K562 (cell line): ENCODE data around the gene FAM171A1. TPM values are rescaled to one million over a fixed set of nuclear protein-coding genes. Genes with fewer than 3 reads are reported as not detected.
A peak's percentile ranks its signal among the peaks of the same experiment; 100 is the strongest.

Experiments used
- ATF7 ChIP-seq: fragments of 450-650 bp; IDR thresholded peaks from 2 replicates; pipeline ENCODE4 v1.7.1; 2014; ENCODE audit warnings: mild to moderate bottlenecking, moderate library complexity
- CAMTA2 ChIP-seq: fragments of 250-450 bp; sonication (Bioruptor Pico); conservative IDR thresholded peaks from 2 replicates; pipeline ENCODE4 v1.5.1; 2022
- EHMT2 ChIP-seq: fragments of 450-650 bp; IDR thresholded peaks from 2 replicates; pipeline ENCODE4 v1.6.1; 2018; ENCODE audit warnings: antibody characterized with exemption
- ETV6 ChIP-seq, 3 experiments: fragments of 150-350 bp in 1 of 3; sonication (generic) in 1 of 3; formaldehyde crosslinking in 1 of 3; IDR thresholded peaks; 2 replicates each; pipeline versions ENCODE4 v1.6.1 to v1.8.0; 2014 to 2022; ENCODE audit warnings: borderline replicate concordance in 2 of 3, low read depth in 2 of 3, antibody characterized with exemption in 1 of 3, low read length in 1 of 3, mild to moderate bottlenecking in 1 of 3, missing genetic modification reagents in 1 of 3
- FOXP1 ChIP-seq: sonication (generic); formaldehyde crosslinking; IDR thresholded peaks from 2 replicates; pipeline ENCODE4 v1.8.0; 2022; ENCODE audit warnings: mild to moderate bottlenecking, missing genetic modification reagents
- GTF2F1 ChIP-seq: IDR thresholded peaks from 2 replicates; pipeline ENCODE4 v1.6.1; 2011; ENCODE audit warnings: low read depth, low read length, improper control_type of control experiment
- KDM2B ChIP-seq: fragments of 250-450 bp; sonication (Bioruptor Pico); IDR thresholded peaks from 2 replicates; pipeline ENCODE4 v1.8.0; 2021; ENCODE audit warnings: mild to moderate bottlenecking, moderate library complexity
- KDM5B ChIP-seq: fragments of 200-600 bp; sonication (generic); IDR thresholded peaks from 2 replicates; pipeline ENCODE4 v1.6.1; 2012; ENCODE audit warnings: low read depth, mild to moderate bottlenecking, moderate library complexity, low read length, control low read depth, inconsistent platforms; ENCODE audit not compliant: insufficient replicate concordance
- KLF16 ChIP-seq: IDR thresholded peaks from 2 replicates; pipeline ENCODE4 v1.6.1; 2016; ENCODE audit warnings: antibody characterized with exemption
- LCOR ChIP-seq: sonication (generic); formaldehyde crosslinking; IDR thresholded peaks from 2 replicates; pipeline ENCODE4 v1.8.0; 2022; ENCODE audit warnings: mild to moderate bottlenecking, missing genetic modification reagents
- MECOM ChIP-seq: fragments of 250-450 bp; sonication (Bioruptor Pico); IDR thresholded peaks from 2 replicates; pipeline ENCODE4 v1.8.0; 2022; ENCODE audit warnings: inconsistent platforms
- MTA1 ChIP-seq: fragments of 450-650 bp; IDR thresholded peaks from 2 replicates; pipeline ENCODE4 v1.6.1; 2017; ENCODE audit warnings: borderline replicate concordance
- PATZ1 ChIP-seq: fragments of 250-450 bp; sonication (Bioruptor Pico); IDR thresholded peaks from 2 replicates; pipeline ENCODE4 v1.5.0; 2020; ENCODE audit warnings: mild to moderate bottlenecking, borderline replicate concordance
- POLR2AphosphoS5 ChIP-seq: IDR thresholded peaks from 2 replicates; pipeline ENCODE4 v1.6.1; 2011; ENCODE audit warnings: mild to moderate bottlenecking, low read depth, low read length, moderate library complexity; ENCODE audit not compliant: control insufficient read depth, insufficient read depth
- POLR2H ChIP-seq: IDR thresholded peaks from 2 replicates; pipeline ENCODE4 v1.6.1; 2016; ENCODE audit warnings: missing genetic modification characterization, low read depth, mild to moderate bottlenecking, control low read depth, missing compliant biosample characterization, moderate library complexity
- SMAD1 ChIP-seq: fragments of 150-350 bp; IDR thresholded peaks from 2 replicates; pipeline ENCODE4 v1.6.1; 2014; ENCODE audit warnings: low read length, low read depth; ENCODE audit not compliant: partially characterized antibody
- SOX6 ChIP-seq: fragments of 450-650 bp; IDR thresholded peaks from 2 replicates; pipeline ENCODE4 v1.6.1; 2014; ENCODE audit warnings: mild to moderate bottlenecking
- TBL1XR1 ChIP-seq, 2 experiments: IDR thresholded peaks; 2 replicates each; pipeline ENCODE4 v1.6.1; 2012; ENCODE audit warnings: improper control_type of control experiment in 2 of 2, low read length in 2 of 2, mild to moderate bottlenecking in 1 of 2
- ZEB2 ChIP-seq: fragments of 450-650 bp; IDR thresholded peaks from 2 replicates; pipeline ENCODE4 v1.6.1; 2016
- ZFX ChIP-seq: sonication (generic); formaldehyde crosslinking; IDR thresholded peaks from 2 replicates; pipeline ENCODE4 v1.8.0; 2022; ENCODE audit warnings: mild to moderate bottlenecking, missing genetic modification reagents, moderate library complexity
- ZNF41 ChIP-seq: fragments of 250-450 bp; sonication (Bioruptor Pico); conservative IDR thresholded peaks from 2 replicates; pipeline ENCODE4 v1.4.0; 2020; ENCODE audit warnings: mild to moderate bottlenecking
- ZNF766 ChIP-seq: fragments of 200-800 bp; sonication (Bioruptor generic); conservative IDR thresholded peaks from 2 replicates; pipeline ENCODE4 v1.6.1; 2016; ENCODE audit warnings: missing genetic modification characterization, missing compliant biosample characterization
- polyA plus RNA-seq, 8 experiments: library from polyadenylated mRNA; depleted of rRNA in 4 of 8; stranded (reverse) in 5 of 8; unstranded in 3 of 8; fragments of >200 nt; fragmentation: Nextera tagmentation in 2 of 8; fragmentation: Illumina TruSeq in 1 of 8; extraction: Ambion mirVana in 2 of 8; extraction: Trizol in 1 of 8; gene quantifications; 2 replicates each; pipeline versions ENCODE4 v1.2.1 to v1.2.3, GENCODE V29; 2011 to 2014; ENCODE audit warnings: inconsistent platforms in 1 of 8, missing spikeins in 1 of 8
- total RNA-seq, 7 experiments: library from RNA; depleted of rRNA in 6 of 7; stranded (reverse); fragments of >200 nt in 6 of 7; fragmentation: Illumina TruSeq in 2 of 7; extraction: Trizol in 2 of 7; gene quantifications; 2 replicates each; pipeline versions ENCODE4 v1.2.1 to v1.2.3, GENCODE V29; 2011 to 2021; ENCODE audit warnings: low replicate concordance in 1 of 7
- TF ChIP-seq, protein P1 (sequence below): sonication (generic); formaldehyde crosslinking; IDR thresholded peaks from 2 replicates; pipeline ENCODE4 v1.8.1; 2023; ENCODE audit warnings: mild to moderate bottlenecking, missing genetic modification reagents

FAM171A1 gene
- total and polyA plus RNA-seq, 9 of the 15 experiments (the other 6 are each of a cell fraction or from before 2014, with no cell fraction given) = 0.51 to 8.2 (median 4.8) TPM

GRCh38 chr10:15313843-15314242 lies 57.2 kb downstream of the FAM171A1 start (continued):
- 0 out of 2 replicates have a peak, but pooled peaks have one; percentile 57 for TF ChIP-seq MTA1
- 0 out of 2 replicates have a peak, but pooled peaks have one; percentile 54 for TF ChIP-seq FOXP1 (CRISPR knock-in tag)
- TF ChIP-seq SMAD1 = no peak
- peak; percentile 87 to 90 for TF ChIP-seq ETV6 (IDR thresholded peaks at IDR 0.05; ENCODE audit: borderline replicate concordance in 1 of 2, low read depth in 2 of 2, low read length in 1 of 2)
- TF ChIP-seq ETV6 (CRISPR knock-in tag; IDR thresholded peaks at IDR 0.05; ENCODE audit: borderline replicate concordance) = no peak
- TF ChIP-seq TBL1XR1 (IDR thresholded peaks at IDR 0.05; ENCODE audit: low read length in 2 of 2) = peak in 1 of 2 experiments; percentile 55; a peak in 1 of 4 replicates
- TF ChIP-seq PATZ1 (CRISPR knock-in tag) = no peak
- TF ChIP-seq KDM2B (CRISPR knock-in tag) = no peak
- TF ChIP-seq LCOR (CRISPR knock-in tag) = 0 out of 2 replicates have a peak, but pooled peaks have one; percentile 20
- TF ChIP-seq GTF2F1 = no peak
- no peak for TF ChIP-seq MECOM (CRISPR knock-in tag)
- peak; percentile 60 for TF ChIP-seq KDM5B
- peak; percentile 62 for TF ChIP-seq ATF7
- TF ChIP-seq ZFX (CRISPR knock-in tag) = peak; percentile 13; the same call in 1 of the 2 replicates
- peak; percentile 55; the same call in 1 of the 2 replicates for TF ChIP-seq KLF16
- TF ChIP-seq ZEB2 = peak; percentile 64
- TF ChIP-seq POLR2AphosphoS5 = 0 out of 2 replicates have a peak, but pooled peaks have one; percentile 18
- peak; percentile 81 for TF ChIP-seq SOX6
- TF ChIP-seq EHMT2 = peak; percentile 52; the same call in 1 of the 2 replicates
- no peak for TF ChIP-seq ZNF41
- TF ChIP-seq, protein P1, sequence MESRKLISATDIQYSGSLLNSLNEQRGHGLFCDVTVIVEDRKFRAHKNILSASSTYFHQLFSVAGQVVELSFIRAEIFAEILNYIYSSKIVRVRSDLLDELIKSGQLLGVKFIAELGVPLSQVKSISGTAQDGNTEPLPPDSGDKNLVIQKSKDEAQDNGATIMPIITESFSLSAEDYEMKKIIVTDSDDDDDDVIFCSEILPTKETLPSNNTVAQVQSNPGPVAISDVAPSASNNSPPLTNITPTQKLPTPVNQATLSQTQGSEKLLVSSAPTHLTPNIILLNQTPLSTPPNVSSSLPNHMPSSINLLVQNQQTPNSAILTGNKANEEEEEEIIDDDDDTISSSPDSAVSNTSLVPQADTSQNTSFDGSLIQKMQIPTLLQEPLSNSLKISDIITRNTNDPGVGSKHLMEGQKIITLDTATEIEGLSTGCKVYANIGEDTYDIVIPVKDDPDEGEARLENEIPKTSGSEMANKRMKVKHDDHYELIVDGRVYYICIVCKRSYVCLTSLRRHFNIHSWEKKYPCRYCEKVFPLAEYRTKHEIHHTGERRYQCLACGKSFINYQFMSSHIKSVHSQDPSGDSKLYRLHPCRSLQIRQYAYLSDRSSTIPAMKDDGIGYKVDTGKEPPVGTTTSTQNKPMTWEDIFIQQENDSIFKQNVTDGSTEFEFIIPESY (CRISPR knock-in tag) = 0 out of 2 replicates have a peak, but pooled peaks have one; percentile 20
- peak; percentile 78 for TF ChIP-seq POLR2H (tag)
- no peak for TF ChIP-seq CAMTA2 (CRISPR knock-in tag)
- peak; percentile 74 for TF ChIP-seq ZNF766
